Dermis microvascular lymphatic vessel endothelial cell (primary cell): ENCODE data around the gene CRP. TPM values are rescaled to one million over a fixed set of nuclear protein-coding genes. Genes with fewer than 3 reads are reported as not detected.
"Not testable (repeated sequence)": the region's sequence is repeated elsewhere in the genome, so short reads cannot be mapped to it uniquely, and the experiment has no call there.

ENCODE experiments used
- DNase-seq, 2 donors: peaks; one replicate each; pipeline versions ENCODE4 v3.0.0 to v3.0.0-alpha.2; 2010; ENCODE audit warnings: low read depth in 2 of 2
- total RNA-seq: library from RNA; depleted of rRNA; stranded (reverse); fragments of >200 nt; gene quantifications from 2 replicates; pipeline ENCODE4 v1.2.1, GENCODE V29; 2014

Gene CRP
- total RNA-seq, 1 donor from 2014 or later: not detected

DNA sequence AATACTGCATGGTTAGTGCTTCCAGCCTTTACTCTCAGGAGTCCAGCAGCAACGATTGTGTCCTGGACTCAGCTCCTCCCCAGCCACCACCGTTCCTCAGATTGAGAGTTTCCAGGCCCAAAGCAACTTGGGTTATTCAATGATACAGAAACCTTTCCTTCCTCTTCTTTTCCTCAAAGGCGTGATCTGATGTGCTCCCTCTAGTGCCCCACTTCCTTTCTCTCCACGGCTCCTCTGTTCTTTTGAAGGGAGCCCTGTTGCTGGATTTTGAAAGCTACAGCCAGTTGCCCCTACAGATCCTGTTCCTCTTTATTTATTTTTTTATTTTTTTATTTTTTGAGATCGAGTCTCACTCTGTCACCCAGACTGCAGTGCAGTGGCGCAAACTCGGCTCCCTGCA, 14.1 kb downstream of the CRP start:
- no peak for DNase-seq

GRCh38 chr1:159699653-159700052, 14.7 kb downstream of the CRP start:
- DNase-seq: no peak

DNA sequence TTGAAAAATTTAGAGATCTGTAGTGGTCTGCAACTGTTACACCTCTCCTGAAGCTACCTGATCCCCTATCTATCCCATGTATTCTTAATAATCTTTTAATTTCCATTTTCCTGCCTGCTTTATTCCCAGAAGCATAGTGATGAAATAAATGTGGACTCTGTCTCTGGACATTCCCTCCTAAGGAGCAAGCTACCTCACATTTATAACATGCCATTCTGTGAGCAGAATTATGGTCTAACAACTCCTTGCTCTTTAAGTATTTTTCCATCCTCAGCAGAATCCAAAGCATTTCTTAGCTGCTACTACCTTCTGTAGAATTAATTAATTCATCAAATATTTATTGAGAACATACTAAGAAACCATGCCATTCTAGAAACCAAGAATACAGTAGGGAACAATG, 15.1 kb downstream of the CRP start:
- no peak for DNase-seq

DNA sequence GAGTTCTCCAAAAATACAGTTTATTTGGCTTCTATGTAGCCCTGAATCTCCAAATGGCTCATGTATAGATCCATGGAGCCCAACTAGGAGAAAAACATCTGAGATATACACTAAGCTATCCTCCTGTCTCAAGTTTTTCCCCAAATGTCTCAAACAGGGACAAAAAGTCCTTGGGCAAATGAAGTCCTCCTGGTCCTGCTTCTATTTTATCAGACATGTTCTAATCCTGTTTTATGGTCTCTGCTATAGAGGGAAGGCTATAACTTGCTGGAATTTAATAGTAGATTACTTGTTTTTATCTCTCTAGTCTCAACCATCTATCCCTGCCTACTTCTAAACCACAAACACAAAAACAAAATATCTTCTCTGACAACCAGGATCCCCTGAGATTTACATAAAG, 26.9 kb downstream of the CRP start:
- DNase-seq: no peak

GRCh38 chr1:159686599-159687299, 27.6 kb downstream of the CRP start:
- DNase-seq: no peak

GRCh38 chr1:159678939-159679338, 35.5 kb downstream of the CRP start:
- peak in 1 of 2 donors; percentile 36 for DNase-seq

DNA sequence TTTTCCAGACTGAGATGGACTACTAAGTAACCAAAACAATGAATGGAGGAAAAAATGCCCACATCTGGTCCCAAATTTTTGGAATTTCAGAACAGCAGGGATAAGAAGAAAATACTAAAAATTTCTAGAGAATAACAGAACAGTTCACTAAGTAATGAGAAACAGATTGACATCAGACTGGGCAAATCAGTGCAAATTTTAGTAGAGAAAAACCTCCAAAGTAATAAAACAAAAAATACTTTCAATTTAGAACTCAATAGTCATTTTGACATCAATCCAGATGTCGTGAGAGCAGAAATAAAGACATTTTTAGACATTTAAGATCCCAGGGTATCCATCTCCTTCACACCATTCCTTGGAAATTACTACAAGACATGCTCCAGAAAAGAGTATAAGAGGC, 39.3 kb downstream of the CRP start:
- no peak for DNase-seq

DNA sequence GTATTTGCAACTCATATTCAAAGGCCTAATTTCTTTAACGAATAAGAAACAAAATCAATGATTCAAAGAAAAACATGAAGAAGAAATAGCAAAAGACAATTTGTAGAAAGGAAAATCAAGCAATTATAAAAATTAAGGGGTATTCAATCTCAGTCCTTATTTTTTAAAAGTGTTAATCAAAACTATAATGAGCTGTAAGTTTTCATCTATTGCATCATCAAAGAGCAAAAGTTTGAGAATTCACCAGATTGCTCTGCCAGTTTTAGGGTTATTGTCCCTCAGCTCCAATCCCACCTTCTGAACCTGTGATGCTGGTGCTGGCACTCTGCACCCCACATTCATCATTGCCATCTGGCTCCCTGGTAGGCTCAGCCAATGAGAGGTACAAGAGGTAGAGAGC, 42.0 kb downstream of the CRP start:
- not testable (repeated sequence) for DNase-seq

DNA sequence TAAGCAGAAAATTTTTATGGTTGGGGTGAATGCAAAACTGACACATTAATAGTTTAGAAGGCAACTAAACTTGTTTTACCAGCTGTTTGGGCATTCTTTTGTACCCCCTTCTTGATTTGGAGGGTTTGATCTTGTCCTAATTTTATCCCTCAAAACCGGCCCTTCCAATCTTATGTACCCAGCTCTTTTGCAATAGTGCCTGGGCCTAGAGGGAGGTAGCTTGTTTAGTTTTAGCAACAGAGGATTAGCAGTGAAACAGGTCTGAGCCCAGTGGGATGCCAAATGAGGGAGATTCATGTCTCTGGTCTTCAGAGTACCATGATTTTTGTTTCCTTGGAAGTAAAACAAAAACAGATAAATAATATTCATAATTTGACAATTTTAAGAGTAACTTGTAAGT, 45.1 kb downstream of the CRP start:
- no peak for DNase-seq

- DNase-seq: no peak
Observed at GRCh38 chr1:159668739-159669138, 45.6 kb downstream of the CRP start.

DNA sequence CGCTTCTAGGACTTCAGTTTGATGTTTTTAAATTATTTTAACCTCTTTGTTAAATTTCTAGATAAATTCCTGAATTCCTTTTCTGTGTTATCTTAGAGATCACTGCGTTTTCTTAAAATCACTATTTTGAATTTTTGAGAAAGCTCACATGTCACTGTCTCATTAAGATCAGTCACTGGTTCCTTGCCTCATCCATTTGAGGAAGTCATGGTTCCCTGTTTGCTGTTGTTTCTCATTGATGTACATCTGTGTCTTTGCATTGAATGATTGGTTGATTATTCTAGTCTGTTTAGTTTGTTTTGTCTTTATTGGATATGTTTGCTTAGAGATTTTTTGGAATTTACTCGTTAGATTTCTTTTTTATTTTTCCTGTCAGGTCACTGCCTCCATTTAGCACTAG, 50.1 kb downstream of the CRP start:
- no peak for DNase-seq

DNA sequence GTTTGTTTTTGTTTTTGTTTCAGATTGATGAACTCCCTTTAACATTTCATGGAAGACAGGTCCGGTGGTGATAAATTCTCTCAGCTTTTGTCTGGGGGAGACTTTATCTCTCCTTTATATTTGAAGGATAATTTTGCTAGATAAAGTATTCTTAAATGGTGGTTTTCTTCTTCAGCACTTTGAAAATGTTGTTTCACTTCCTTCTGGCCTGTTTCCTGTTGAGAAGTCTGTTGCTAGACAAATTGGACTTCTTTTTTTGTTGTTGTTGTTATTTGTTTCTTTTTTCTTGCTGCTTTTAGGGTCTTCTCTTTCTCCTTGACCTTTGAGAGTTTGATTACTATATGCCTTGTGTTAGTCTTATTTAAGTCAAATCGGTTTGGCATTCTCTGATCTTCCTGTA, 50.8 kb downstream of the CRP start:
- DNase-seq: no peak

Other genes starting within 250 kb of the CRP start
- not detected in 2 replicates for gene OR10J5, start 178.6 kb downstream of the CRP start, total RNA-seq
- not detected in 2 replicates for gene APCS, start 126.8 kb downstream of the CRP start, total RNA-seq
- gene DUSP23, start 66.4 kb upstream of the CRP start, total RNA-seq: 14.9 and 18.1 TPM in 2 replicates
- gene FCRL6, start 87.8 kb upstream of the CRP start, total RNA-seq: not detected in 2 replicates
- not detected in 2 replicates for gene SLAMF8, start 112.3 kb upstream of the CRP start, total RNA-seq
- gene VSIG8, start 148.1 kb upstream of the CRP start, total RNA-seq: not detected in 2 replicates
- gene CFAP45, start 185.6 kb upstream of the CRP start, total RNA-seq: 0.13 and 0.51 TPM in 2 replicates
- gene TAGLN2, start 210.9 kb upstream of the CRP start, total RNA-seq: 136 and 182 TPM in 2 replicates
- gene IGSF9, start 231.0 kb upstream of the CRP start, total RNA-seq: not detected in 2 replicates
- not detected in 2 replicates for gene SLAMF9, start 239.6 kb upstream of the CRP start, total RNA-seq